Measurements from ENCODE around the gene BCR.

The BCR gene

DNA sequence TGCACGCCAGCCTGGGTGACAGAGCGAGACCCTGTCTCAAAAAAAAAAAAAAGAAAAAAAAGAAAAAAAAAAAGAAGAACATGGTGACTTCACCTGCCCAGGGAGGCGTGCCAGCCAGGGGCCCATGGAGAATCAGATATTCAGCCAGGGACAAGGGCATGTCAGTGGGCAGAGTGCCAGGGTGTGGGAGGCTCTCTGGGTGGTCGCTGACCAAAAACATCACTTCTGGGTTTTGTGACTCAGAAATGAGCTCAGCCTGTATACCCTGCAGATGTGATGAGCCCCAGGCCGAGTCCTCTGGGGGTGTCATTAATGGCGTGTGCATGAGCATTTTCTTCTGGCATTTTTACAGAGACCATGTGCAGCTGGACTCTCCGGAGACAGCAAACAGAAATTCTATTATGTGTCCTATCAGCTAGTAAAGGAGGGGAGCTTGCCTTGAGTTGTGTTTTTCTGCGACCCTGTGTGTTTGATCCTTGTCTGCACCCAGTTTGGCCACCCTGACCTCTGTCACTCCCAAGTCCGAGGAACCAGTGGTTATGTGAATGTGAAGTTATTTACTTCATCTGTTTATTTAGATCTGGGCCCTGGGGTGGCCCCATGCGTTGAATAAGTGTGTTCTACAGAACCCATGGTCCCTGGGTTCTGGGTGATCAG lies 53.6 kb downstream of the BCR start:
- no peak for FAIRE-seq

- no peak for FAIRE-seq
These were observed 54.3 kb downstream of the BCR start for GRCh38 chr22:23234409-23235161.

DNA sequence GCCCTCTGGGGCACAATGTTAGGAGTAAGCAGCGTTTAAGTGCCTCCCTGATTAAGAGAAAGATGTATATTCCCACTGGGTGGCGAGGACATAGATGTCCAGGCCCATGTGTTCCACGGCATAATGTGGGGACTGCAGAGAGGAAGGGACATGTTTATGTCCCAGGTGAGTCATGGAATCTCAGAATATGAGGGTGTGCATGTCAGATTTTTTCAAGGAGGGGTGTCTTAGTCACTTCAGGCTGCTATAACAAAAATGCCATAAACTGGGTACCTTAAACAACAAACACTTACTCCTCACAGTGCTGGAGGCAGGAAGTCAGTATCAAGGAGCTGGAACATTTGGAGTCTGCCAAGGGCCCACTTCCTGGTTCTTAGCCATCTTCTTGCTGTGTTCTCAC lies 55.1 kb downstream of the BCR start:
- FAIRE-seq, result no peak

DNA sequence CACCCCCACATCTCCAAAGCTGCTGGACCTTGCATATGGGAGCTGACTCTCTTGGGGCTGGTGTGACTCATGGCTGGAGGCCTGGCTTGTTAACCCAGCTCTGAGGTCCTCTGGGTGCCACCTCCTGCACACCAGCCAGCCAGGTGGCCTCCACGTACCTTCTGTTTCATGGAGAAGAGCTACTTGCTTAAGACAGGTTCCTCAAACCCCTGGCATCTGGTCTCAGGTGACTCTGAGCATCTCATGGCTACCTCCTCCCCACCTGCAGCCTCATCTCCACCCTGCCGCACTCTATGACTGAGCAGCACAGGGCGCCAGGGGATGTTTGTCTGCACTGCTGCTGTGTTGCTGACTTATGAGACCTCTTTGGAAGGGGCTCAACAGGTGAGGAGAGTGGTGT lies 55.7 kb downstream of the BCR start:
- no peak for FAIRE-seq

DNA sequence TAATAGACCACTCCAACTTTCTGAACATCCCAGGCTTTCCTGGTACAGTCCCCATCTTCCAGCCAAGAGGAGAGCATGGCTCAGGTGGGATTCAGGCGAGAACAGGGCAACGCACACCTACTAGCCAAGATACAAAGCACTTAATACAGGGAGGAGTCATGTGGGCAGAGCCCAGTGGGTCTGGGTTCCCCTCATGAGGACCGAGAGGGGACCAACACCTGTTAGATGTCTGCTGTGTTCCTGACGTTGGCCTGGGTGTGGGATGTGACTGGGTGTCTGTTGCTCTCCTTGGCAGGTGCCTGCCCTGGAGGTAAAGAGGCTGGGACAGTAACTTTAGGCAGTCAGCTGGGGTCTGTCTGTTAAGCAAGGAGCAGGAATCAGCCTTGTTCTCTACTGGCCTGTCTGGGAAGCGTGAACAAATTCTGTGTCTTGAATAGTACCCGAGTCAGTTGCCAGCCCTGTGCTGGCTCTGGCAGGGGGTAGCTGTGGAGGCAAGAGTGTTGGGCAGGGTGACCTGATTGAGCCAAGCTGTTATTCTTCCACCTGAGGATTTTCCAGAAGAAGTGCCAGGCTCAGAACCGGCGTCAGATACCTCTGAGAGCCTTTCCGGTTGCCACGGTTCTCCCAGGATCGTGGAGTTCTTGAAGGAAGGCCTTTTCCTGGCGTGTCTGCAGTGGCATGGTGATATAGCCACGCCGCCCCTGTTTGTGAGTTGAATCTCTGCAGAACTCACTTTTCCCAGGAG lies 56.3 kb downstream of the BCR start:
- no peak for FAIRE-seq

DNA sequence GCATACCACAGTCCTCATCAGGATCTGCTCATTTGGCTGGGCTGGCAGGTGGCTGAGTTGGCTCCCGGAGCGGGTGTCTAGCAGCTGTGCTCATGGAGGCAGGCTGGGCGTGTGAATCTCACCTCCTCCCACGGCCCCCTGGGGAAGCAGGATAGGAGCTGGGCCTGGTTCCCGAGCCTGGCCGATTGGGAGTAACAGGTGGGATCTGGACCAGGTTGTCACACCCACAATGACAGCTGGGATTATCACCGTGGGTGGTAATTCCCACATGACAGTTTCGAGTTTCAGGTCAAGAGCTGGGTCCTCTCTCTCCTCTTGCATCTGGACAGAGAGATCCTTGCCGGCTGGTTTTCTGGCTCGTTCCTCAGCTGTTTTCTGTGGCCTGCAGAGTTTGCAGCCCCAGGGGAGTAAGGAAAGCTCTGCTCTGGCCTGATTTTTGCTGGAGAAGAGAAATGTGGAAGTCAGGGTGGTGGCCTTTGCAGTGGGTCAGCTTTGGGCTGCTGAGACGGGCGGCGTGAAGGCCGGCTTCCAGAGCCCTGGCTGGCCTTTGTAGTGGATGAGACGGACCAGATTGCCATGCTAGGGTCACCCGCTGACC lies 57.0 kb downstream of the BCR start:
- no peak for FAIRE-seq

DNA sequence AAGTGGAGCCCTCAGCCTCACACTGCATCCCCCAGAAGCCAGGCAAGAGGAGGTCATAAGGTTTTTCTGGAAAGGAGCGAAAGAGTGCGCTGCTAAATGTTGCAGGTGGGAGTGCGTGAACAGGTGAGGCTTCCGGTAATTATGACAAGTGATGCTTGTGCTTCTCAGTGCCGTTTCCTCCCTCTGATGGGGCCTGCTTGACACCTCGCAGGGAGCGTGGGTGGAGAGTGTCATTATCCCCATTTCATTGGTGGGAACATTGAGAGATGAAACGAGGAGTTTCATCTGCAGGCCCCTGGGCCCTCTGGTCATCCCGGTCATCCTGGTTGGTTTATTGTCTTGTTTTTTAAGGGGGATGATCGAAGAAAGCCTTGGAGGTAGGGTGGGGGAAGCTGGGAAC lies 57.5 kb downstream of the BCR start:
- FAIRE-seq, result no peak

GRCh38 chr22:23238707-23239106 lies 58.4 kb downstream of the BCR start:
- no peak for FAIRE-seq

- no peak for FAIRE-seq
These were observed 59.1 kb downstream of the BCR start for GRCh38 chr22:23239429-23239828.

GRCh38 chr22:23240639-23241389 lies 60.5 kb downstream of the BCR start:
- no peak for FAIRE-seq

GRCh38 chr22:23241562-23242472 lies 61.5 kb downstream of the BCR start:
- no peak for FAIRE-seq

GRCh38 chr22:23242473-23243001 lies 62.2 kb downstream of the BCR start:
- FAIRE-seq, result no peak

DNA sequence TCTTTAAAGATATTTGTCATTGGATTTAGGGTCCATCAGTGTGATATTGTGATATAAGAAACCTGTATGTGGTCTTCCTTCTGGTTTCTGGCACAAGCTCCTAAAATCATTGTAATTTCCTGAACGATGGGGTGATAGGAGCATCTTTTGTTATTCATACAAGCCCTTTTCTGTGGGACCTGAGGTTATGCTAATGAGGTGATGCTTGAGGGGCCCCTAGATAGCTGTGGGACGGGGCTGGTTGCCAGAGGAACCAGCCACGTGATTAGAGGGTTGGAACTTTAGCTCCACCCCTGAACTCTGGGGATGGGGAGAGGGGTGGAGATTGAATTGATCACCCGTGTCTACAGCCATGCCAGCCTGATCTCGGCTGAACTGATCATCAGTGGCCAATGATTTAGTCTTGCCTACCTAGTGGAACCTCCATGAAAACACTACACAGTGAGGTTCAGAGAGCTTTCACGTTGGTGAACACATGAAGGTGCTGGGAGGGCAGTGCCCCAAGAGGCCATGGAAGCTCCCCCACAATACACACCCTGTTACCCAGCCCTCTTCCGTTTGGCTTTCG lies 62.8 kb downstream of the BCR start:
- FAIRE-seq, result no peak

GRCh38 chr22:23243859-23244689 lies 63.8 kb downstream of the BCR start:
- FAIRE-seq, result no peak

- no peak for FAIRE-seq
These were observed 64.4 kb downstream of the BCR start for GRCh38 chr22:23244690-23245044.

DNA sequence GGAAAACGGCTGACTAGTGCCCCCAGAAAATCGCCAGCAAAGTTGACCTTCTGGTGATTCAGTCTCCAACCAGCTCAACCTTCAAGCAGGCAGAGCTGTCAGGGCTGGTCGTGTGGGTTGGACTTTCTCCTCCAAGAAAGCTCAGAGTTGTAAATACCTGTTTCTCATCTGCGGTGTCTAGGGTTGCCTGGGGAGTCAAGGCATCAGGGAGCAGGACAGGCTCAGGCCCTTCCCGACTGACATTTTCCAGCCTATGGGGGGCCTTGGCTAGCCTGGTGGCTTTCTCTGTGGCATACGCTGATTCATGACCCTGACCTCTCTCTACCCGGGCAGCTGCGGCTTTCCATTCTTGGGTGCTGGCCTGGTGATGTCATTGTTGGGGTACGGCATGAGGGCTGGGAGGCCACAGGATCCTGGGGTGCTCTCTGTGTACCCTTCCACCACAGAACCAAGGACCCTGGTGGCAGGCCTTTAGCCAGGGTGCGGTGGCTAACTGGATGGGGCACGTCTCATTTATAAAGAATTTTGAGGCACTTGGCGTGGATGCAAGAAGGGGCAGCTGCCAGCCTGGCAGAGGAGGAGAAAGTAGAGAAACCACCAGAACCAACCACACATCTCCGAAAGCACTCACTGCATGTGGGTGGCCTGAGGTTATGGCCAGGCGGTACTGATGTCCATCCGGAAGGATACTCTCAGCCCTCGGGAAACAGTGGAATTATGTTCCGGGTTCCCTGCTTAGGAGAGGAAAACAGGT lies 64.9 kb downstream of the BCR start:
- FAIRE-seq, result no peak

DNA sequence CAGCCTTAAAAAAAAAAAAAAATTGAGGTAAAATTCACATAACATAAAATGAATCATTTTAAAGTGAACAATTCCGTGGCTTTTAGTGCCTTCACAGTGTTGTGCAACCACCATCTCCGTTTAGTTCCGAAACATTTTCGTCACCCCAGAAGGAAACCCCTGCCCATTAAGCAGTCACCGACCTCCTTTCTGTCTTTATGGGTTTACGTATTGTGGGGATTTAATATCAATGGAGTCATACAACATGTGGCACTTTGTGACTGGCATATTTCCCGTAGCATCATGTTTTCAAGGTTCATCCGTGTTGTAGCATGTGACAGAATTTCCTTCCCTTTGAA lies 65.5 kb downstream of the BCR start:
- no peak for FAIRE-seq

DNA sequence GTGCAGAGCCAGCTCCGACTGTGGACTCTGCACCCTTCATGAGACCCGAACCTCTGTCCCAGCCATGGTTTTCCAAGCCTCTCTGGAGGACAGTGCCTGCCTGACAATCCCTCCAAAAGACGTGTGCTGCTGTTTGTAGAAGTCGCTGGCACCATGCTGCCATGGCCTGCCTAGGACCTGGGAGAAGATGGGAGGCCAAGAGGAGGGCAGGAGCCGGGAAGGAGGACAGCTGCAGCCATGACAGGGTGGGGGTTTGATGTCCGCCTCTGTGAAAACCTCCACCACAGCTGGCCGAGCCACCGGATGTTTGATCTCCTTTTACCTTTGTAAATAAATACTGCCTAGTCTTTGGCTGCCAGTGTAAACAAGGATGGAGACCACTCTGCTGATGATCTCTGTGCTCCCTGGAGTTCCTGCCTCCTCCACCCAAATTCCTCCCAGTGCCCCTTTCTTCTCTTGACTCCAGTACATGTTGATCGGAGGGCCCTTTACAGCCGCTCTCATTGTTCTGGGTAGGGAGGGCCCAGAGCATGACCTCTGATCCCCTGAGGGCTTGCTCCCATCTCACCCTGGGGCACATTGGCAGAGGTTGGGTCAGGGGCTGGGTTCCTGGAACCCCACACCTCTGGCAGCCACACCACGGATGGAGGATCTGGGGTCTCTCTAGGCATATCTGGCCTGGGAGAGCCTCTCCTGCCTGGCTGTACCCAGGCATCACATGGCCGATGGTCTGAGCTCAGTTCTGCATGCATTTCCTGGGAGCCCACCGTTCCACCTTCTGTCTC lies 66.9 kb downstream of the BCR start:
- no peak for FAIRE-seq

DNA sequence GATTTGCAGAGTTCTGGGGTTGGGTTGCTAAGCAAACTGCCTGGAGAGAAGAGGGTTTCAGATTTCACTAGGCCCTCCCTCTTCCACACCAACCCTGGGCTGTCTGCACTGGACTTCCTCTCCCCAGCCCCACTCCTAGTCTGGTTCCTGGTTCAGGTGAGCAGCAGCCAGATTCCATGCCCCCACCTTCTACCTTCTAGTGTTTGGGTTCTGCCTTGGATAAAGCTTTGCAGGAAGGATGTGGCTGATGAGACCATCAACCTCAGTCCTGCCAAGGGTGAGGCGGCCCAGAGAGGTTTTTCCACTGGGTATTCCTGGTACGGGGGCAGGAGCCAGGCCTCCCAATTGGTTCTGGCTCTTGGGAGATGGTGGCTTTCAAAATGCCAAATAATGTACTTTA lies 68.3 kb downstream of the BCR start:
- FAIRE-seq, result no peak

Data from G401.6 (cell line).